ENCODE results near the gene ESRRB. TPM values are rescaled to one million over a fixed set of nuclear protein-coding genes. Genes with fewer than 3 reads are reported as not detected.

The ESRRB gene
- polyA plus RNA-seq, 1 of the 3 experiments (the other 2 are of a cell fraction) = 0.05 TPM

- Histone ChIP-seq H3K9me3 (no peaks in the 10 kb centered on the region), H3K4me2 (no peak overlapping the region), H3F3A (replicated peaks; ENCODE audit: insufficient read depth) (no peaks in the 10 kb centered on the region), H2AFZ (ENCODE audit: low read depth) (no peak overlapping the region), H3K9me2 (no peaks in the 10 kb centered on the region), H3K27ac (ENCODE audit: low read depth in 2 of 2, low read length in 1 of 2) (no peak overlapping the region), H3K4me3 (ENCODE audit: low read depth in 2 of 2, low read length in 1 of 2) (no peak overlapping the region), H3K36me3 (replicated peaks in 1 of 2; ENCODE audit: control insufficient read depth in 1 of 2, insufficient read depth in 2 of 2, low read length in 1 of 2) (no peaks in the 10 kb centered on the region), H3K4me1 (ENCODE audit: control insufficient read depth in 1 of 2, insufficient read depth in 2 of 2, low read depth in 1 of 2, low read length in 1 of 2) (no peaks in the 10 kb centered on the region), H3K9ac (no peak overlapping the region), H3K79me2 (ENCODE audit: insufficient read depth) (no peaks in the 10 kb centered on the region), H4K20me1 (ENCODE audit: insufficient read depth) (no peaks in the 10 kb centered on the region), H3K27me3 (ENCODE audit: insufficient read depth) (no peaks in the 10 kb centered on the region)
- WGBS (ENCODE audit: low lambda C conversion rate) = 54% methylated on average over 7 of the region's 9 CpGs
- ChIA-PET POLR2A (no interaction called here), CTCF (interaction anchor here (0.9 to 2.8 kb wide), 10 partner anchors 9 to 189 kb away, joined by 3 to 22 read pairs (median 6); no protein-coding TSS in a partner anchor)
- no peak for DNase-seq
- no peak for TF ChIP-seq RFX5 (IDR thresholded peaks at IDR 0.05; ENCODE audit: low read length)
- TF ChIP-seq RXRA (IDR thresholded peaks at IDR 0.05; ENCODE audit: borderline replicate concordance, low read depth) = no peak
- no peak for TF ChIP-seq EZH2phosphoT487 (IDR thresholded peaks at IDR 0.05; ENCODE audit: borderline replicate concordance, low read depth)
Measured at GRCh38 chr14:76456891-76457586, 81.1 kb downstream of the ESRRB start.

- H3F3A ChIP-seq (replicated peaks; ENCODE audit: insufficient read depth) = no peaks in the 10 kb centered on the region
- CTCF ChIA-PET = interaction anchor here (0.6 to 2.8 kb wide), 6 partner anchors 10 to 1154 kb away, joined by 3 to 18 read pairs (median 3); no protein-coding TSS in a partner anchor
- H3K79me2 ChIP-seq (ENCODE audit: insufficient read depth) = no peaks in the 10 kb centered on the region
- 51% methylated on average over 5 of the region's 5 CpGs for WGBS (ENCODE audit: low lambda C conversion rate)
- H2AFZ ChIP-seq (ENCODE audit: low read depth) = no peak overlapping the region
- POLR2A ChIA-PET = no interaction called here
- no peak overlapping the region for H3K27ac ChIP-seq (ENCODE audit: low read depth in 2 of 2, low read length in 1 of 2)
- H3K27me3 ChIP-seq (ENCODE audit: insufficient read depth) = no peaks in the 10 kb centered on the region
- no peak overlapping the region for H3K4me3 ChIP-seq (ENCODE audit: low read depth in 2 of 2, low read length in 1 of 2)
- no peaks in the 10 kb centered on the region for H3K4me1 ChIP-seq (ENCODE audit: control insufficient read depth in 1 of 2, insufficient read depth in 2 of 2, low read depth in 1 of 2, low read length in 1 of 2)
- no peaks in the 10 kb centered on the region for H3K9me3 ChIP-seq
- DNase-seq = no peak
- no peaks in the 10 kb centered on the region for H3K9me2 ChIP-seq
- no peak overlapping the region for H3K9ac ChIP-seq
- H3K36me3 ChIP-seq (replicated peaks in 1 of 2; ENCODE audit: control insufficient read depth in 1 of 2, insufficient read depth in 2 of 2, low read length in 1 of 2) = no peaks in the 10 kb centered on the region
- TF ChIP-seq RXRA (IDR thresholded peaks at IDR 0.05; ENCODE audit: borderline replicate concordance, low read depth) = no peak
- no peak for TF ChIP-seq GATA2 (CRISPR knock-in tag; IDR thresholded peaks at IDR 0.05)
- no peak for TF ChIP-seq IRF3 (IDR thresholded peaks at IDR 0.05; ENCODE audit: low read depth, low read length)
- no peak for TF ChIP-seq YY1 (IDR thresholded peaks at IDR 0.05; ENCODE audit: low read depth)
- no peak for TF ChIP-seq NRF1 (IDR thresholded peaks at IDR 0.05; ENCODE audit: low read depth, low read length)
- TF ChIP-seq MEF2A (IDR thresholded peaks at IDR 0.05; ENCODE audit: borderline replicate concordance, low read depth) = no peak
- TF ChIP-seq JUND (IDR thresholded peaks at IDR 0.05) = no peak
- no peak for TF ChIP-seq NFIC (IDR thresholded peaks at IDR 0.05; ENCODE audit: borderline replicate concordance)
- no peak for TF ChIP-seq TEAD4 (IDR thresholded peaks at IDR 0.05; ENCODE audit: borderline replicate concordance, insufficient read depth)
- no peak for TF ChIP-seq SIN3A (IDR thresholded peaks at IDR 0.05; ENCODE audit: borderline replicate concordance, low read depth, low read length)
- TF ChIP-seq SMC3 (IDR thresholded peaks at IDR 0.05; ENCODE audit: low read depth, low read length) = no peak
- TF ChIP-seq USF2 (IDR thresholded peaks at IDR 0.05; ENCODE audit: borderline replicate concordance, low read depth, low read length) = no peak
- TF ChIP-seq USF1 (IDR thresholded peaks at IDR 0.05; ENCODE audit: borderline replicate concordance, low read depth) = no peak
- TF ChIP-seq GABPA (IDR thresholded peaks at IDR 0.05; ENCODE audit: low read depth) = no peak
- no peak for TF ChIP-seq RCOR1 (IDR thresholded peaks at IDR 0.05; ENCODE audit: low read length)
- H3K4me2 ChIP-seq = no peak overlapping the region
- no peaks in the 10 kb centered on the region for H4K20me1 ChIP-seq (ENCODE audit: insufficient read depth)
Measured at GRCh38 chr14:76457841-76458240, 81.9 kb downstream of the ESRRB start.
